ENCODE results near the gene MLF2. TPM values are rescaled to one million over a fixed set of nuclear protein-coding genes. Genes with fewer than 3 reads are reported as not detected.
"Not testable (repeated sequence)": the region's sequence is repeated elsewhere in the genome, so short reads cannot be mapped to it uniquely, and the experiment has no call there.

MLF2 gene
- total and polyA plus RNA-seq, 7 donors: 104 to 245 (median 156) TPM

GRCh38 chr12:6750506-6750905 lies 2.4 kb downstream of the MLF2 start:
- peaks cover 11 to 62% of the 10 kb centered on the region in 2 donors for H3K36me3 ChIP-seq (ENCODE audit: insufficient read depth in 1 of 2, low read depth in 1 of 2)
- H3K9me3 ChIP-seq: no peaks in the 10 kb centered on the region
- no peaks in the 10 kb centered on the region for H3K27me3 ChIP-seq (ENCODE audit: insufficient read depth in 3 of 3, low read length in 2 of 3)
- no peak for TF ChIP-seq CTCF (IDR thresholded peaks at IDR 0.05)
- ATAC-seq (no peak), DNase-seq (no peak)
- no peak overlapping the region for H3K4me3 ChIP-seq
- H3K4me1 ChIP-seq: peaks cover 15% of the 10 kb centered on the region
- whole genome bisulfite sequencing, 3 donors: 87 to 91% (median 90%) methylated on average over 4 of the region's 4 CpGs
- H3K27ac ChIP-seq: no peak overlapping the region
- intact Hi-C loops (cut with DNase I): loop anchor here (5.0 to 10.0 kb wide), 2 partner anchors 74 to 77 kb away; partner anchors contain the start of genes P3H3 (in 2 of the 2) and GPR162 (in 1 of the 2)

DNA sequence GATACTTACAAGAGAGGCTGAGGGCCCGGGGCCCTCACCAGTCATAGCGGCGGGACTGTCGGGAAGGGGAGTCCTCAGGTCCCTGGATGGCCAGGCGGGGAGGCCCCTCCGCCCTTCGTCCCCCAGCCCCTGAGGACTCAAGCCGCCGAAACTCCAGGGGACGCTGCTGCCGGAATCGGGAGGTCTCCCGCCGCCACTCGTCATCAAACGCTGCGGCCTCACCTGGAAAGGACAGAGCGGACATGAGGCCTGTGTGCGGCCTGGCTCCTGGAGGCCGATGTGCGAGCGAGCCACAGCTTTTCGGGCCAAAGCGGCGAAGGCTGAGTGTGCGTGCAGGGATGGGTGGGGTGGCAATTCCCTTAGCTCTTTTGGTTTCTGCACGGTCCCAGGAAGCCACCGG lies 4.2 kb downstream of the MLF2 start:
- no peak for DNase-seq
- Histone ChIP-seq H3K4me3 (no peak overlapping the region), H3K4me1 (peaks cover 12% of the 10 kb centered on the region), H3K27me3 (ENCODE audit: insufficient read depth in 3 of 3, low read length in 2 of 3) (no peaks in the 10 kb centered on the region), H3K36me3 (ENCODE audit: insufficient read depth in 1 of 2, low read depth in 1 of 2) (peaks cover 11 to 62% of the 10 kb centered on the region in 2 donors), H3K9me3 (no peaks in the 10 kb centered on the region), H3K27ac (no peak overlapping the region)
- ATAC-seq: no peak
- no peak for TF ChIP-seq CTCF (IDR thresholded peaks at IDR 0.05)
- 91 to 95% (median 93%) methylated on average over 28 of the region's 28 CpGs for WGBS, 3 donors
- intact Hi-C loops (cut with DNase I): no loop called here

GRCh38 chr12:6747216-6747615 lies 5.7 kb downstream of the MLF2 start:
- Histone ChIP-seq H3K9me3 (no peaks in the 10 kb centered on the region), H3K27ac (peak overlapping the region; percentile 51), H3K4me3 (no peak overlapping the region), H3K27me3 (ENCODE audit: insufficient read depth in 3 of 3, low read length in 2 of 3) (no peaks in the 10 kb centered on the region), H3K4me1 (peaks cover 10% of the 10 kb centered on the region), H3K36me3 (ENCODE audit: insufficient read depth in 1 of 2, low read depth in 1 of 2) (peaks cover 11 to 62% of the 10 kb centered on the region in 2 donors)
- 47 to 76% (median 50%) methylated on average over 4 of the region's 4 CpGs for WGBS, 3 donors
- ATAC-seq (peak in 2 of 4 donors; percentile 9 to 22), DNase-seq (no peak)
- intact Hi-C loops (cut with DNase I): no loop called here
- no peak for TF ChIP-seq CTCF (IDR thresholded peaks at IDR 0.05)

GRCh38 chr12:6745741-6746525 lies 7.0 kb downstream of the MLF2 start:
- peak; percentile 22 to 46 (median 34) for ATAC-seq
- no peak for TF ChIP-seq CTCF (IDR thresholded peaks at IDR 0.05)
- Histone ChIP-seq H3K4me3 (no peak overlapping the region), H3K27ac (peak overlapping the region; percentile 58), H3K4me1 (peaks cover 3% of the 10 kb centered on the region), H3K27me3 (ENCODE audit: insufficient read depth in 3 of 3, low read length in 2 of 3) (no peaks in the 10 kb centered on the region), H3K36me3 (ENCODE audit: insufficient read depth in 1 of 2, low read depth in 1 of 2) (peaks cover 11 to 50% of the 10 kb centered on the region in 2 donors), H3K9me3 (no peaks in the 10 kb centered on the region)
- 61 to 66% (median 61%) methylated on average over 13 of the region's 13 CpGs for WGBS, 3 donors
- intact Hi-C loops (cut with DNase I): no loop called here
- DNase-seq: no peak

- H3K27ac ChIP-seq; H3K27me3 ChIP-seq (ENCODE audit: insufficient read depth in 3 of 3, low read length in 2 of 3); intact Hi-C loops (cut with DNase I); ATAC-seq; H3K9me3 ChIP-seq; H3K4me3 ChIP-seq; DNase-seq; H3K4me1 ChIP-seq: not testable (repeated sequence)
- H3K36me3 ChIP-seq (ENCODE audit: insufficient read depth in 1 of 2, low read depth in 1 of 2): peaks cover 0 to 24% of the 10 kb centered on the region in 2 donors
- 73 to 76% (median 74%) methylated on average over 7 of the region's 7 CpGs for WGBS, 3 donors
Observed at GRCh38 chr12:6743300-6743699, 9.6 kb downstream of the MLF2 start.
